Stomach (tissue), 4 donors: ENCODE data around the gene AARS1.

Experiments
- EP300 ChIP-seq: sonication (generic); formaldehyde crosslinking; IDR thresholded peaks from one replicate; pipeline ENCODE4 v1.6.1; 2017; ENCODE audit warnings: antibody characterized with exemption
- POLR2A ChIP-seq, 4 donors: fragments of 450-650 bp; IDR thresholded peaks; one replicate each; pipeline ENCODE4 v1.6.1; 2016; ENCODE audit warnings: antibody characterized with exemption in 4 of 4, control low read depth in 2 of 4, mild to moderate bottlenecking in 1 of 4, moderate library complexity in 1 of 4
- POLR2AphosphoS5 ChIP-seq, 3 donors: sonication (generic); formaldehyde crosslinking; IDR thresholded peaks; one replicate each; pipeline ENCODE4 v1.6.1; 2016; ENCODE audit warnings: antibody characterized with exemption in 3 of 3
- TF ChIP-seq, protein P1 (sequence below), 7 experiments: fragments of 450-650 bp in 4 of 7; fragments of 200-600 bp in 3 of 7; sonication (generic) in 3 of 7; IDR thresholded peaks; one replicate each; pipeline ENCODE4 v1.5.1; 2016 to 2019; ENCODE audit warnings: antibody characterized with exemption in 7 of 7, control low read depth in 2 of 7, mild to moderate bottlenecking in 1 of 7

- TF ChIP-seq, protein P1, sequence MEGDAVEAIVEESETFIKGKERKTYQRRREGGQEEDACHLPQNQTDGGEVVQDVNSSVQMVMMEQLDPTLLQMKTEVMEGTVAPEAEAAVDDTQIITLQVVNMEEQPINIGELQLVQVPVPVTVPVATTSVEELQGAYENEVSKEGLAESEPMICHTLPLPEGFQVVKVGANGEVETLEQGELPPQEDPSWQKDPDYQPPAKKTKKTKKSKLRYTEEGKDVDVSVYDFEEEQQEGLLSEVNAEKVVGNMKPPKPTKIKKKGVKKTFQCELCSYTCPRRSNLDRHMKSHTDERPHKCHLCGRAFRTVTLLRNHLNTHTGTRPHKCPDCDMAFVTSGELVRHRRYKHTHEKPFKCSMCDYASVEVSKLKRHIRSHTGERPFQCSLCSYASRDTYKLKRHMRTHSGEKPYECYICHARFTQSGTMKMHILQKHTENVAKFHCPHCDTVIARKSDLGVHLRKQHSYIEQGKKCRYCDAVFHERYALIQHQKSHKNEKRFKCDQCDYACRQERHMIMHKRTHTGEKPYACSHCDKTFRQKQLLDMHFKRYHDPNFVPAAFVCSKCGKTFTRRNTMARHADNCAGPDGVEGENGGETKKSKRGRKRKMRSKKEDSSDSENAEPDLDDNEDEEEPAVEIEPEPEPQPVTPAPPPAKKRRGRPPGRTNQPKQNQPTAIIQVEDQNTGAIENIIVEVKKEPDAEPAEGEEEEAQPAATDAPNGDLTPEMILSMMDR (IDR thresholded peaks at IDR 0.05): no peak
- TF ChIP-seq POLR2A (IDR thresholded peaks at IDR 0.05) (no peak), POLR2AphosphoS5 (IDR thresholded peaks at IDR 0.05) (no peak), EP300 (no peak)
Measured at GRCh38 chr16:70250748-70251628, 38.3 kb downstream of the AARS1 start.
